Neural crest cell (in vitro differentiated cells): Measurements from ENCODE around the gene MAGI2. TPM values are rescaled to one million over a fixed set of nuclear protein-coding genes. Genes with fewer than 3 reads are reported as not detected.

ENCODE experiments used
- DNase-seq: peaks from one replicate; pipeline ENCODE4 v3.0.0; 2021; ENCODE audit warnings: low read depth, mixed read lengths, low spot score
- H3K27ac Mint-ChIP-seq: one replicate; pipeline ENCODE4 v1.8.0; 2021; ENCODE audit warnings: mild to moderate bottlenecking, mixed read lengths; ENCODE audit not compliant: unreplicated experiment
- H3K27me3 Mint-ChIP-seq: 2 replicates; pipeline ENCODE4 v1.8.0; 2021; ENCODE audit warnings: low read depth, mild to moderate bottlenecking, mixed read lengths
- H3K36me3 Mint-ChIP-seq: 2 replicates; pipeline ENCODE4 v1.8.0; 2021; ENCODE audit warnings: low read depth, mild to moderate bottlenecking, mixed read lengths
- H3K4me1 Mint-ChIP-seq: 2 replicates; pipeline ENCODE4 v1.8.0; 2021; ENCODE audit warnings: mixed read lengths
- H3K4me3 Mint-ChIP-seq: one replicate; pipeline ENCODE4 v1.8.0; 2021; ENCODE audit warnings: mild to moderate bottlenecking, mixed read lengths
- H3K9me3 Mint-ChIP-seq: 2 replicates; pipeline ENCODE4 v1.8.0; 2021; ENCODE audit warnings: mixed read lengths
- total RNA-seq: library from RNA; stranded (reverse); gene quantifications from 2 replicates; pipeline ENCODE4 v1.2.1, GENCODE V29; 2021
- TF ChIP-seq, protein P1 (sequence below): fragments of 200-600 bp; sonication (generic); conservative IDR thresholded peaks from 2 replicates; pipeline ENCODE4 v1.5.0; 2021; ENCODE audit warnings: antibody characterized with exemption, mild to moderate bottlenecking

MAGI2 gene
- total RNA-seq, 1 donor from 2014 or later = 10.0 TPM

DNA sequence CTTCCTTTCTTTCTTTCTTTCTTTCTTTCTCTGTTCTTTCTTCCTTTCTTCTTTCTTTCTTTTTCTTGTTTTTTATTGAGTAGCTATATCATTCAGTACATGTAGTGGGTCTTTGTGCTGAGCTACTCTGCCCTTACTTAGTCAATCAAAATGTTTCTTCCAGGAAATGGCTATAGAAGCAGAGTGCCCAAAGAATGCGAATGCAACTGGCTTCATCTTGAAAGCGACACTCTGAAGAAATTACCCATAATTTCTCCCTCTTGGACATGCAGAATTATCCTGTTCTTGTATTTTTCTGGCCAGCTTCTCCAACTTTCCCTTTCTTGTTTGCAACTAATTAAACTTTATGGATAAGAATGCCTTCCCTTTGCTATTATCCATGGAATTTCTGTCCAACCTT is 441.5 kb downstream of the MAGI2 start:
- Mint-ChIP-seq H3K36me3 (no peaks in the 10 kb centered on the region), H3K27ac (peak overlapping the region; percentile 5), H3K4me3 (no peak overlapping the region), H3K4me1 (no peaks in the 10 kb centered on the region), H3K27me3 (peaks cover 21% of the 10 kb centered on the region), H3K9me3 (no peaks in the 10 kb centered on the region)
- TF ChIP-seq, protein P1, sequence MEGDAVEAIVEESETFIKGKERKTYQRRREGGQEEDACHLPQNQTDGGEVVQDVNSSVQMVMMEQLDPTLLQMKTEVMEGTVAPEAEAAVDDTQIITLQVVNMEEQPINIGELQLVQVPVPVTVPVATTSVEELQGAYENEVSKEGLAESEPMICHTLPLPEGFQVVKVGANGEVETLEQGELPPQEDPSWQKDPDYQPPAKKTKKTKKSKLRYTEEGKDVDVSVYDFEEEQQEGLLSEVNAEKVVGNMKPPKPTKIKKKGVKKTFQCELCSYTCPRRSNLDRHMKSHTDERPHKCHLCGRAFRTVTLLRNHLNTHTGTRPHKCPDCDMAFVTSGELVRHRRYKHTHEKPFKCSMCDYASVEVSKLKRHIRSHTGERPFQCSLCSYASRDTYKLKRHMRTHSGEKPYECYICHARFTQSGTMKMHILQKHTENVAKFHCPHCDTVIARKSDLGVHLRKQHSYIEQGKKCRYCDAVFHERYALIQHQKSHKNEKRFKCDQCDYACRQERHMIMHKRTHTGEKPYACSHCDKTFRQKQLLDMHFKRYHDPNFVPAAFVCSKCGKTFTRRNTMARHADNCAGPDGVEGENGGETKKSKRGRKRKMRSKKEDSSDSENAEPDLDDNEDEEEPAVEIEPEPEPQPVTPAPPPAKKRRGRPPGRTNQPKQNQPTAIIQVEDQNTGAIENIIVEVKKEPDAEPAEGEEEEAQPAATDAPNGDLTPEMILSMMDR = no peak
- no peak for DNase-seq

DNA sequence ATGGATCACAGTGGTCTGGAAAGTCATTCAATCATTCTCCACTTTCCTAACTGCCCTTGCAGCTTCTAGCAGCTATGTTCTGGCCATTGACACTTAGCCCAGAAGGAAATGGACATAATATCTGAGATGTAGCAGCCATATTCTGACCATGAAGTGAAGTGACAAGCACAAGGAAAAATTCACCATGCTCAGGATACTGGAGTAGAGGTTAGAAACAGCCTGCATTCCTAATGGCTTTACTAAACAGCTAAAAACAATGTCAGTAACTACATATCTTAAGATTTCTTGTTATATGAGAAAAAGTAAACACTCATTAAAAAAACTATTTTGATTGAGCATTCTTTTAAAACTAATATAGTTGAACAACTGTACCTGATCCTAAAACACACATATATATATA is 443.8 kb downstream of the MAGI2 start:
- Mint-ChIP-seq H3K4me1 (no peaks in the 10 kb centered on the region), H3K9me3 (no peaks in the 10 kb centered on the region), H3K27ac (no peak overlapping the region), H3K4me3 (no peak overlapping the region), H3K36me3 (no peaks in the 10 kb centered on the region), H3K27me3 (peaks cover 25% of the 10 kb centered on the region)
- DNase-seq = no peak
- TF ChIP-seq, protein P1 = no peak

DNA sequence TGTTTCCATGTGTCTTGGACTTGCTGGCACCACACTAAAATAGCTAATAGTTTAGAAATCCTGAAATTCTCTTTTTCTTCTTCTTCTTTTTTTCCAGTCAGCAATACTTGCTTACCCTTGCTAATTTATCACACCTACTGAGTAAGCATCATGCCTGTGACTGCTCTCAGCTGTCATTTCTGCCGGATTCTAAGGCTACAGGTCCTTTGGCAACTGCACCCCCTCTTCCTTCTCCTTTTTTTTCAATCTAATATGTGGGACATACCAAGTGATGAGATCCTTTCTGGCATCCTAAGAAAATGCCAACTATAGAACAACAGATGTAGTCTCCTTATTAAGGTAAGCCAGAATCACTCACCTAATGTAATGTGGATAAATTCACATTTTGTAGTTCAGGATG is 444.7 kb downstream of the MAGI2 start:
- H3K27ac Mint-ChIP-seq = no peak overlapping the region
- no peaks in the 10 kb centered on the region for H3K36me3 Mint-ChIP-seq
- no peak overlapping the region for H3K4me3 Mint-ChIP-seq
- TF ChIP-seq, protein P1 = no peak
- no peak for DNase-seq
- H3K9me3 Mint-ChIP-seq = no peaks in the 10 kb centered on the region
- H3K4me1 Mint-ChIP-seq = no peaks in the 10 kb centered on the region
- H3K27me3 Mint-ChIP-seq = peaks cover 27% of the 10 kb centered on the region

DNA sequence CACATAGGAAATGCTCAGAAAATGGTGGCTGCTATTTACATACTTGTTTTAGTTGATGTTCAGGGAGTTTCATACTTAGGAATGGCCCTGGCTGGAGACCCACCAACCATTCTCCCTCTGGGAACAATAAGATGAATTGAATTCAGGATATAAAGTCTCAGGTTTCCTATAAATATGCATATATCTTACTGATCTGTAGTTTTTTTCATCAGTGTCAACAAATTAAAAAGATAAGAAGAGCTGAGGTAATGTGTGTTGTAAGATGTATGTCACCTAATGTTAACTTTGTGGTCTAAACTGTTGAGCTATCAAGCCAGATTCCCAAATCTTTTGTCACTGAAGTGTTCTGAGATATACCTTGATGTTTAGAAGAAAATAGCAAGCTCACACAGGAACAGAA is 457.5 kb downstream of the MAGI2 start:
- H3K36me3 Mint-ChIP-seq = no peaks in the 10 kb centered on the region
- no peaks in the 10 kb centered on the region for H3K9me3 Mint-ChIP-seq
- H3K4me3 Mint-ChIP-seq = no peak overlapping the region
- H3K4me1 Mint-ChIP-seq = no peaks in the 10 kb centered on the region
- H3K27ac Mint-ChIP-seq = no peak overlapping the region
- DNase-seq = no peak
- TF ChIP-seq, protein P1 = no peak
- no peaks in the 10 kb centered on the region for H3K27me3 Mint-ChIP-seq

DNA sequence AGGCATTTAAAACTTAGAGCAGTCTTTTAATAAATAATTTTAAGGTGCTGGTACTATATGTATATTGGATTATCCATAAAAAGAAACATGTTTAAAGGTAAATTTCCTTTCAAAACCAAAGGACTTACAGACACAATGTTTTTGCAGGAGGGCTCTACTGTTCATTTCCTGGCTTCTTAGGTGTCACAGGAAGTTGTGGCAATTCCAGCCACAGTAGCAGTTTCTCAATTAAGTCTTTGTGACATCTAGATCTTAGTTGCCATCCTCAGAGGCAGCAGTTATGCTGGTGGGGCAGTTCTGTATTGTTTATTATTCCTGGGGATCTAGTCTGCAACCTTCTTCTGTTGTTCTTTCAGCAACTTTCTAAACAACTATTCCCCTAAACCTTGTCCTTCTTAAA is 460.1 kb downstream of the MAGI2 start:
- Mint-ChIP-seq H3K27ac (no peak overlapping the region), H3K4me3 (no peak overlapping the region), H3K4me1 (no peaks in the 10 kb centered on the region), H3K9me3 (no peaks in the 10 kb centered on the region), H3K27me3 (no peaks in the 10 kb centered on the region), H3K36me3 (no peaks in the 10 kb centered on the region)
- TF ChIP-seq, protein P1 = no peak
- no peak for DNase-seq

DNA sequence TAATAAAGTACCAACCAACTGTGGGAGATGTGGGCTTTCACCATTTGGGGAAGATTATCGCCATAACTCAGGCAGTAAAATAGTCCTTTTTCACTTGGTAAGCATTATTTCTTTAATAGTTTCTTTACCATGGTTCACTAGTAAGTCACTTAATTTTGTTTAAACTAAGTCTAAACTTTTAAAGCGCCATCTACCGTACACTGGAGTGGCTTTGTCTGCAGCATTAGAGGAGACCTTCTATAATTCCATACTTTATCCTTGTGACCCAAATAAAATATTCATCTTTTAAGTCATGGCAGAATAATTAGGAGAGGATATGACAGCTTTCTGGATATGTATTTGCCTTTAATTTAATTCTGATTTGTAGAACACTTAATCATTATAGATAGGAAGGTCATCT is 468.0 kb downstream of the MAGI2 start:
- TF ChIP-seq, protein P1 = no peak
- H3K36me3 Mint-ChIP-seq = no peaks in the 10 kb centered on the region
- no peaks in the 10 kb centered on the region for H3K4me1 Mint-ChIP-seq
- H3K27ac Mint-ChIP-seq = no peak overlapping the region
- no peaks in the 10 kb centered on the region for H3K27me3 Mint-ChIP-seq
- DNase-seq = no peak
- H3K4me3 Mint-ChIP-seq = no peak overlapping the region
- H3K9me3 Mint-ChIP-seq = no peaks in the 10 kb centered on the region
